Left ventricle myocardium superior (tissue), 1 donor: Measurements from ENCODE around the gene B4GALT1. TPM values are rescaled to one million over a fixed set of nuclear protein-coding genes. Genes with fewer than 3 reads are reported as not detected.
A peak's percentile ranks its signal among the peaks of the same experiment; 100 is the strongest.

Experiments used
- ATAC-seq: fragments of 200-7000 bp; cut with Tn5 transposase; one replicate; pipeline ENCODE4 v1.9.1; 2020; ENCODE audit warnings: mild to moderate bottlenecking, moderate library complexity
- DNase-seq: peaks from one replicate; pipeline ENCODE4 v3.0.0-alpha.2; 2020
- intact Hi-C: fragments of 100-400 bp; cut with micrococcal nuclease; formaldehyde crosslinking; loops from one replicate; pipeline ENCODE4 v1.11.0; 2022
- total RNA-seq: library from RNA; stranded (reverse); fragmentation: NEBNext Ultra II Directional; extraction: Animal tissue kit (Norgen Biotek cat#: 25700); gene quantifications from one replicate; pipeline ENCODE4 v1.2.1, GENCODE V29; 2021
- donor health status: DM: no; HTN: yes; CAD: no; lungs with severe emphysema.

B4GALT1 gene
- total RNA-seq, 1 donor from 2014 or later: 42.5 TPM

DNA sequence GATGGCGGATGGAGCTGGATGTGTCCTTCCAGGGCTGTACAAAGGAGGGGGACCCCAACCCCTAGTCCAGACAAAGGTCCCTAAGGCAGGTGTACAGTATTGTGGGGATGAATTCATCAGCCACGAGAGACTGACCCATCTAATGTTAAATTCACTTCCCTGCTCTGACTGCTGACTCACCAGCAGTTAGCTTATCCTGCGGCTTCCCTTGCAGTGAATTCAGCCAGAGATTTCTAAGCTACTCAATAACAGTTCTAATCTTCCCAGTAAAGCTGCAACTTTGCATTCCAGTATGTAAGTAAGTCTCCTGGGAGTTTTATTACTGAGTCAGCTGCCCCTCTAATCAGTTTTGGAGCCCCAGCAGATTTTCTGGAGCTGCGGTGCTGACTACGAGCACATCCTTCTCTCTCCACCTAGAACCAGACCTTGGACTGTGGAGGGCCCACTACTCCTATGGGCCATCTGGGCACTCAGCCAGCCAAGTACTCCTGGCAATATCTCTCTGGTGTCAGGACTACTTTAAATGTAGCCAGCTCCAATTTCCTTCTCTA lies 16.1 kb downstream of the B4GALT1 start:
- DNase-seq (peak; percentile 81), ATAC-seq (peak; percentile 83)
- intact Hi-C loops: no loop called here

DNA sequence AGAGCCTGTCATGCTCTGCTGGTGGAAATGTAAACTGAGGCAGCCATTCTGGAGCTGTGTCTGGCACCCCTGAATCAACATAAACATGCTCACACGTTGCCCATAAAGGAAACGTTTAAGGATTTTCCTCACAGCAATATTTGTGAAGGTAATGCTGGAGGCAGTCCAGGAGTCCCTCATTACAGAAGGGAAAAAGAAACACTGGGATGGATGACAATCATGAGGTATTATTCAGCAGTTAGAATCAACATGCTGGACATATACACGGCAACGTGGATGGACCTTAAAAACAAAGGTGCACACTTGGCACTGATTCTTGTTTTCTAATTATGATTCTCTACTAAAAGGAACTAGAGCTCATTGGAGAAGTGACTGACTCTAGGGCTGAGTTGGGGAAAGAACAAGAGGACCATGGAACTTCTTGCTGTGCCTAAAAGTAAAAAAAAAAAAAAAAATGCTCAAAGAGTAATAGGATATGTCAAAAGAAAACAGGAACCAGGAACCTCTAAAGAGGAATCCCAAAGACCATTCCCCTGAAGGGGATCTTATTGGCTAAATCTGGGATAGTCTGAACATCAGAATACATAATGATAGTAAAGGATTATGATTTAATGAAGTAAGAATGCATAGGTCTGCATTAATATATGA lies 18.6 kb downstream of the B4GALT1 start:
- DNase-seq (no peak), ATAC-seq (no peak)
- intact Hi-C loops: no loop called here

GRCh38 chr9:33147416-33148169 lies 19.5 kb downstream of the B4GALT1 start:
- ATAC-seq: no peak
- intact Hi-C loops: no loop called here
- no peak for DNase-seq

GRCh38 chr9:33146298-33146697 lies 20.8 kb downstream of the B4GALT1 start:
- peak; percentile 6 for ATAC-seq
- intact Hi-C loops: no loop called here
- DNase-seq: no peak

DNA sequence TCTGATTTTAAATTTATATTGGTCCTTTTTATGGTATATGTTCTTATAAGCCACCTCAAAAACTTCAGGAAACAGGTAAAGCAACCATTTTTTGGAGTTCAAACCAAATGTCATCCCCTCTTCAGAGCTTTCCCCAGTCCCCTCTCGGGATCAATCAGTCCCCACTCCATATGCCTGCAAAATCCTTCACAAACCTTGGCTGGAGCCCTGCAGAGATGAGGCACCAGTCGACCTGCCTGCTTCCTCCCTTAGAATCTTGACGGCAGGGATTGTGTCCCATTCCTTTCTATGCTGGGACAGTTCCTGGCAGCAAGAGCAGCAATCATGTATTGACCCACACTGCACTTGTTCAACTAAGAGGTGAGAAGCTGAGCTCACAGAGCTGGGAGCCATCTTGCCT lies 22.6 kb downstream of the B4GALT1 start:
- intact Hi-C loops: no loop called here
- ATAC-seq: no peak
- DNase-seq: no peak

GRCh38 chr9:33143241-33143661 lies 23.9 kb downstream of the B4GALT1 start:
- intact Hi-C loops: no loop called here
- DNase-seq (no peak), ATAC-seq (no peak)

DNA sequence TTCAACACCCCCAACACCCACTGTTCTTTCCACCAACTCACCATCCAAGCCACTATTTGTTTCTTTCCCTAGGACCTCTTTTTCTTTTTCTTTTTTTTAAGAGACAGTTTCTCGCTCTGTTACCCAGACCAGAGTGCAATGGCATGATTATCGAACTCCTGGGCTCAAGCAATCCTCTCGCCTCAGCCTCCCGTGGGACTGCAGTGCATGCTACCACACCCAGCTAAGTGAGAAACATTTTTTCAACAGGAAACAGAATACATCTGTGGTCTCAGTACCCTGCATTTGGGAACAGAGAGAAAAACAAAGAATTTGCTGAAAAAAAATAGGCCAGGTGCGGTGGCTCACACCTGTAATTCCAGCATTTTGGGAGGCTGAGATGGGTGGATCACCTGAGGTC lies 24.6 kb downstream of the B4GALT1 start:
- ATAC-seq (no peak), DNase-seq (no peak)
- intact Hi-C loops: no loop called here

DNA sequence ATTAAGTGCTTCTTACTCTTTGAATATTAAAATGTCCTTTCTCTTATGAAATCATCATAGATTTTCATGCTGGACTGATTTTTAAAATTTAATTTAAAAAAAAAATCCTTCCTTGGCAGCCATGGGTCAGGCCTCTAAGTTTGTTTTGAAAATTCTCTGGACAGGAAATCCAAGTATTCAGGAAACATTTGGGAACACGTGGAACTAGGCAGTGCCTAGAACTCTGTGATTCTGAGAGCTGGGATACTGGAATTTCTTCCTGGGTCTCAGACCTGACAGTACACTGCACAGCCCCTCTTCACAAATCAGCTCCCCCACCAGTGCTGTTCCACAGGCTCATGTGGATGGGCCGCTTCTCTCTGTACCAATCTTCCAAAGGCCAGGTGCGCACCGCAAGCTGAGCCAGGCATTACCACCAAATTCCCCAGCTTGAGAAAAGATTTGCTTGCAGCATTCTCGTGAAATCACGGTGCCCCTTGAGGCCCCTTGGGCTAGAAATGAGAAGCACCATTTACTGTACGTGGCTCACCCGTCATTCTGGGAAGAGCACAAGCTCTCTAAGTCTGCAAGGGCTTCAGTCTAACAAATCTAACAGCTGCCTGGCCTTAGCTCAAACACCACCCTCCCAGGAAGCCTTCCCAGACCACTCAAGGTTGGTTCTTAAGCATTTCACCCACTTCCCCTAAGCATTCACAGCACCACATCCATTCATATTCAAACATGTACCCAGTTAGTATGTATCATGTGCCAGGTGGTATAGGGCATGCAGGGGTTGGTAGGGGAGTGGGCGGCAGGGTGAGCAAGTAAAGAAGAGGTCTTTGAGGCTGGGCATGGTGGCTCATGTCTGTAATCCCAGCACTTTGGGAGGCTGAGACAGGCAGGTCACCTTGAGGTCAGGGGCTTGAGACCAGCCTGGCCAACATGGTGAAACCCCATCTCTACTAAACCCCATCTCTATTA lies 26.5 kb downstream of the B4GALT1 start:
- intact Hi-C loops: no loop called here
- DNase-seq: no peak
- ATAC-seq: peak; percentile 25

- ATAC-seq (peak; percentile 86), DNase-seq (peak; percentile 90)
- intact Hi-C loops: no loop called here
Measured at GRCh38 chr9:33139421-33140228, 27.5 kb downstream of the B4GALT1 start.

DNA sequence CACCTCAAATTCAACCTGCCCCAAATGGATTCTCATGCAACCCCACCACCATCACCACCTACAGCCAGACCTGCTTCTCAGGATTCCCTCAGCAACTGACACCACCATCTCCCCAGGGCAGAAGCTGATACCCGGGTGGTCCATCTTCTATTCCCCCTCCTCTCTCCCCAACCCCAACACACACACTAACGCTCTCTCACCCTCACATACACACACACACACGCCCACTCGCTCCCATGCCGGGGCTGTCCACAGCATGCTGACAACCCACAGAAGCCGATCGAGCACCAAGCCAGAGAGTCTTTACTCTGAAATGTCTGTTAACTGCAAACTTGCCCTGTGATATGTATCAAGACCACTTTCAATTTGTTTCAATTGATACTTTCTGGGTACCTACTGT lies 28.4 kb downstream of the B4GALT1 start:
- intact Hi-C loops: no loop called here
- no peak for ATAC-seq

GRCh38 chr9:33137781-33138264 lies 29.3 kb downstream of the B4GALT1 start:
- no peak for ATAC-seq
- no peak for DNase-seq
- intact Hi-C loops: no loop called here

More for the DNA sequence above, 28.4 kb downstream of the B4GALT1 start:
- DNase-seq: no peak

- ATAC-seq (peak; percentile 2), DNase-seq (no peak)
- intact Hi-C loops: no loop called here
Measured at GRCh38 chr9:33136721-33137670, 30.1 kb downstream of the B4GALT1 start.

GRCh38 chr9:33135470-33135958 lies 31.6 kb downstream of the B4GALT1 start:
- peak; percentile 14 for ATAC-seq
- intact Hi-C loops: no loop called here

DNA sequence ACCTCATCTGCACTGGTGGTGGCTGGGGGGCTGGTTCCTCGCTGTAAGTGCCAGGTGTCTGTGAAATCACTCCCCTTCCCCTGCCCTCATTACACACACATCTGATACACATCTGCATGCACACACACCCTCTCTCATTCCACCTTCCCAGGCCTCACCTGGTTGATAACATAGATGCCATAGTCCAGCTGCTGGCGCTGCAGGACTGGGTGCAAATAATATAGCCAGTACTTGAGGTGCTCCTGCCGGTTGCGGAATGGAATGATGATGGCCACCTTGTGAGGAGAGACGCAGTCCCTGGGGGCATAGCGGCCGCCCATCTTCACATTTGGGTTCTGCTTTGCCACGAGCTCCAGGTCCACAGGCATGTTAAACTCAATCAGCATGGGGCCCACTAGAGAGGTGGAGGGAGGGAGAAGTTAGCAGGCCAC lies 32.1 kb downstream of the B4GALT1 start:
- intact Hi-C loops: no loop called here
- DNase-seq (no peak), ATAC-seq (no peak)

More at GRCh38 chr9:33135470-33135958, 31.6 kb downstream of the B4GALT1 start:
- DNase-seq: no peak

DNA sequence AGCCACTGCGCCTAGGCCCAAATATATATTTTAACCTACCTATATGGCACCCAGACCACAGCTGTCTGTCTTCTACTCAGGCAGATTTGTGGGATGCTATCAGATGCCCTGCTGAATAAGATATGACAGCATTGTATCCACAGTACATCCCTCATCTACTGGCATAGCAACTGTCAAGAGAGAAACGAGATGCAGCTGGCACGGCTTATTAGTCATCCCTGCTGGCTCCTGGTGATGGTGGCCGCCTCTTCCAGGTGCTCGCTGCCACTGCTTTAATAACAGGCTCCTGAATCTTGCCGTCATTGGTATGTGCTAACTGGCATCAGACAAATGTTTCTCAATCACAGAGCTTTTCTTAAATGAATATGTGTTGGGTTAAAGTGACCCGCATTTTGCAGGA lies 34.0 kb downstream of the B4GALT1 start:
- ATAC-seq: no peak
- intact Hi-C loops: no loop called here
- DNase-seq: no peak

DNA sequence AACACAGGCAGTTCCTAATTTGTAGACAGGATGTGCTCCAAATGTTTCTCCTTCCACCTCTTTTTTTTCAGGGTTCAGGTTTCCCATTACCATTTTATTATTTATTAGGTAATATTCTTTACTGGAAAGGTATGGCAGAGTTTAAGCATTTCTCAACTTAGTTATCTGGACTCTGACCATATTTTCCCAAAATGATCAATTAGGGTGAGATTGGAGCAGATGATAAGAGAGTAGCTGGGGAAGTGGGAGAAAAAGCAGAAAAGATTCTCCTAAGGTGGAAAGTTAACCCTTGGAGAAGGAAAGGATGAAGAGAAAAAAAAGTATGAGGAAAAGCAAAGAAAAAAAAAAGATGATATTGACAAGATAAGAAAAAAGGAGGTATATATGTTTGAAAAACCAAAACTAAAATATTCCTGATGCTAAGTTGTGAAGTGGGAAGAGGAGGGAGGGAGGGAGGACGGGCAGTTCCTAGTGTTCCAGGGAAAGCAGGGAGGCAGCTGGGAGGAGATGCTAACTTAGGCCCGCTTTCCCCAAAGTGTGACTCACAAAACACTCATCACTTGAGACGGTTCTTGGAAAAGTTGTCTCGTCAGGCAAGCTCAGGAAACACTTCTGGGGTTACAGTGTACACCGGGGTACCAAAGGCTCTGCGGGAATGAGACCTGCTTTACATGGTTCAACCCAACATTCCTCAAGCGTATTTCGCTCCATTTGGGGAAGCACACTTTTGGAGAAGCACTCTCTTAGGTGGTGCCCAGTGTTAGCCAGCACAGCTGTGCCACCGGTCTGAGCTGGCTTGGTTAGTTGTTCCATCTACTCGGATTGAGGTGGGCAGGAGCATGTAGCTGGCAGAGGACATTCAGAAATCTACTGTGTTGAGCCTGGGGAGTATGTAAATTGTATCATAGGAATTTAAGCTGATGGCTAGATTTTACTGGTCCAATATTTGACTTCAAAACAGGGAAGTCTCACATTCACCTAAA lies 35.1 kb downstream of the B4GALT1 start:
- intact Hi-C loops: no loop called here
- ATAC-seq (peak; percentile 34), DNase-seq (no peak)
